Mesendoderm (in vitro differentiated cells): ENCODE results near the gene CSNK2A1.

Experiments used
- DNase-seq: peaks from one replicate; pipeline ENCODE4 v3.0.0; 2013
- H2AK5ac ChIP-seq: 2 replicates; pipeline ENCODE4 v1.6.1; 2013; ENCODE audit warnings: low read length, inconsistent platforms
- H2BK120ac ChIP-seq: 2 replicates; pipeline ENCODE4 v1.6.1; 2013; ENCODE audit warnings: low read depth, mild to moderate bottlenecking, low read length, moderate library complexity, mixed read lengths
- H2BK15ac ChIP-seq: replicated peaks from 2 replicates; pipeline ENCODE4 v1.6.1; 2013; ENCODE audit warnings: low read depth, mild to moderate bottlenecking, moderate library complexity
- H2BK5ac ChIP-seq: 2 replicates; pipeline ENCODE4 v1.6.1; 2013; ENCODE audit warnings: low read length, inconsistent platforms
- H3K18ac ChIP-seq: 2 replicates; pipeline ENCODE4 v1.6.1; 2013; ENCODE audit warnings: mild to moderate bottlenecking, low read length, mixed read lengths
- H3K23ac ChIP-seq: one replicate; pipeline ENCODE4 v1.6.1; 2013; ENCODE audit warnings: low read length
- H3K27ac ChIP-seq: 2 replicates; pipeline ENCODE4 v1.5.1; 2013; ENCODE audit warnings: low read depth, mild to moderate bottlenecking, inconsistent platforms, low read length, moderate library complexity
- H3K27me3 ChIP-seq: 2 replicates; pipeline ENCODE4 v1.6.1; 2013; ENCODE audit warnings: low read length, control low read depth, mild to moderate bottlenecking, inconsistent platforms; ENCODE audit not compliant: insufficient read depth, poor library complexity
- H3K36me3 ChIP-seq: 2 replicates; pipeline ENCODE4 v1.6.1; 2013; ENCODE audit warnings: low read length, inconsistent platforms; ENCODE audit not compliant: control insufficient read depth, insufficient read depth
- H3K4ac ChIP-seq: one replicate; pipeline ENCODE4 v1.6.1; 2013; ENCODE audit warnings: low read depth, mild to moderate bottlenecking, low read length, moderate library complexity
- H3K4me1 ChIP-seq: 2 replicates; pipeline ENCODE4 v1.6.1; 2013; ENCODE audit warnings: low read depth, low read length, inconsistent platforms; ENCODE audit not compliant: control insufficient read depth
- H3K4me2 ChIP-seq: 2 replicates; pipeline ENCODE4 v1.6.1; 2013; ENCODE audit warnings: low read length
- H3K4me3 ChIP-seq: 2 replicates; pipeline ENCODE4 v1.5.1; 2013; ENCODE audit warnings: mild to moderate bottlenecking, low read length
- H3K56ac ChIP-seq: one replicate; pipeline ENCODE4 v1.6.1; 2013; ENCODE audit warnings: low read length
- H3K79me1 ChIP-seq: 2 replicates; pipeline ENCODE4 v1.6.1; 2013; ENCODE audit warnings: low read length, inconsistent platforms
- H3K79me2 ChIP-seq: 2 replicates; pipeline ENCODE4 v1.6.1; 2013; ENCODE audit warnings: mild to moderate bottlenecking, low read length; ENCODE audit not compliant: control insufficient read depth, insufficient read depth
- H3K9ac ChIP-seq: 2 replicates; pipeline ENCODE4 v1.6.1; 2013; ENCODE audit warnings: low read length, inconsistent platforms
- H4K5ac ChIP-seq: one replicate; pipeline ENCODE4 v1.6.1; 2013; ENCODE audit warnings: low read length
- H4K8ac ChIP-seq: one replicate; pipeline ENCODE4 v1.6.1; 2013; ENCODE audit warnings: low read depth, mild to moderate bottlenecking, control low read depth, low read length, moderate library complexity
- WGBS: extraction: QIAGEN DNeasy Blood & Tissue Kit; methylation state at CpG from one replicate; pipeline ENCODE4 v1.1.7; 2013; ENCODE audit warnings: low lambda C conversion rate, missing lambda C conversion rate; ENCODE audit not compliant: insufficient coverage; ENCODE audit errors: extremely low coverage; 5-methylcytosine and 5-hydroxymethylcytosine counted together

CSNK2A1 gene

DNA sequence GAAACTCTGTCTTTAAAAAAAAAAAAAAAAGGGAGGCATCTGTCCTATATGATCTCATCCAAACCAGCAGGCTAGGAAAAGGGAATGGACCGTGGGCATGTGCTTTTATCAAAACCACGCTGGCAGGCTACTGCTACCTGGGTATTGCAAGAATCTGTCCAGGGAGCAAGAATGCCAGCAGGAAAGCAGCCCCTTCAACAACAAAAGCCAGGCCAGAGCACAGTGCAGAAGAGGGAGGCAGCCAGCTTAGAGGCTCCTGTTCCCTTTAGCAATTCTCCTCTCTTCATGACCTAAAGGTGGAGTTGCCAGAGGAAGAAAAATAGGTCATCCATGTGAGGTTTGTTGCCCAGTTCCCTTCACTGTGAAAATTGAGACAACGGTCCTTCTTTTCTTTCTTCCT is 99.5 kb downstream of the CSNK2A1 start:
- Histone ChIP-seq H3K36me3 (peaks cover 6% of the 10 kb centered on the region), H3K4me2 (no peak overlapping the region), H3K18ac (no peak overlapping the region), H3K79me1 (peaks cover 7% of the 10 kb centered on the region), H4K5ac (no peak overlapping the region), H2BK5ac (no peak overlapping the region), H2BK15ac (no peak overlapping the region), H2BK120ac (no peak overlapping the region), H2AK5ac (no peak overlapping the region), H3K4ac (no peak overlapping the region), H4K8ac (no peak overlapping the region), H3K27ac (no peak overlapping the region), H3K9ac (no peak overlapping the region), H3K27me3 (no peaks in the 10 kb centered on the region), H3K56ac (no peak overlapping the region), H3K4me3 (no peak overlapping the region), H3K4me1 (peaks cover 3% of the 10 kb centered on the region), H3K23ac (no peak overlapping the region), H3K79me2 (no peaks in the 10 kb centered on the region)
- no peak for DNase-seq
- WGBS: no CpG with 5 or more reads among the region's 3 CpGs

- Histone ChIP-seq H2AK5ac (no peak overlapping the region), H4K8ac (no peak overlapping the region), H3K79me1 (peaks cover 7% of the 10 kb centered on the region), H2BK120ac (no peak overlapping the region), H3K36me3 (peaks cover 6% of the 10 kb centered on the region), H3K18ac (no peak overlapping the region), H3K4me1 (peaks cover 3% of the 10 kb centered on the region), H4K5ac (no peak overlapping the region), H3K79me2 (no peaks in the 10 kb centered on the region), H3K4ac (no peak overlapping the region), H3K27me3 (no peaks in the 10 kb centered on the region), H3K4me3 (no peak overlapping the region), H3K4me2 (no peak overlapping the region), H2BK5ac (no peak overlapping the region), H3K27ac (no peak overlapping the region), H2BK15ac (no peak overlapping the region), H3K56ac (no peak overlapping the region), H3K9ac (no peak overlapping the region), H3K23ac (no peak overlapping the region)
- WGBS: no CpG with 5 or more reads among the region's 4 CpGs
- DNase-seq: no peak
These were observed 100.3 kb downstream of the CSNK2A1 start for GRCh38 chr20:443223-443775.

GRCh38 chr20:440636-441035 is 103.0 kb downstream of the CSNK2A1 start:
- Histone ChIP-seq H3K23ac (no peak overlapping the region), H3K4me1 (peaks cover 3% of the 10 kb centered on the region), H3K36me3 (peaks cover 9% of the 10 kb centered on the region)

GRCh38 chr20:440148-440547 is 103.4 kb downstream of the CSNK2A1 start:
- no peak overlapping the region for H2BK5ac ChIP-seq
- H3K79me2 ChIP-seq: no peaks in the 10 kb centered on the region
- H3K18ac ChIP-seq: no peak overlapping the region
- H4K8ac ChIP-seq: no peak overlapping the region
- H2AK5ac ChIP-seq: no peak overlapping the region
- H3K4me2 ChIP-seq: no peak overlapping the region
- no peak overlapping the region for H3K27ac ChIP-seq
- no peaks in the 10 kb centered on the region for H3K27me3 ChIP-seq
- DNase-seq: no peak
- H3K9ac ChIP-seq: no peak overlapping the region
- no CpG with 5 or more reads among the region's 7 CpGs for WGBS
- no peak overlapping the region for H3K4me3 ChIP-seq
- H3K23ac ChIP-seq: no peak overlapping the region
- H3K36me3 ChIP-seq: peaks cover 9% of the 10 kb centered on the region
- no peak overlapping the region for H3K4ac ChIP-seq
- peaks cover 2% of the 10 kb centered on the region for H3K4me1 ChIP-seq
- no peak overlapping the region for H2BK120ac ChIP-seq
- no peak overlapping the region for H3K56ac ChIP-seq
- H3K79me1 ChIP-seq: peaks cover under 1% of the 10 kb centered on the region
- no peak overlapping the region for H4K5ac ChIP-seq
- H2BK15ac ChIP-seq: no peak overlapping the region

More at GRCh38 chr20:440636-441035, 103.0 kb downstream of the CSNK2A1 start:
- H2AK5ac ChIP-seq: no peak overlapping the region
- no peaks in the 10 kb centered on the region for H3K79me2 ChIP-seq
- DNase-seq: no peak
- no peak overlapping the region for H2BK5ac ChIP-seq
- H3K4ac ChIP-seq: no peak overlapping the region
- no CpG with 5 or more reads among the region's 13 CpGs for WGBS
- no peak overlapping the region for H3K56ac ChIP-seq
- no peak overlapping the region for H2BK15ac ChIP-seq
- H3K4me3 ChIP-seq: no peak overlapping the region
- H3K4me2 ChIP-seq: no peak overlapping the region
- no peak overlapping the region for H3K18ac ChIP-seq
- no peaks in the 10 kb centered on the region for H3K27me3 ChIP-seq
- H4K5ac ChIP-seq: no peak overlapping the region
- H3K79me1 ChIP-seq: peaks cover 3% of the 10 kb centered on the region
- H3K27ac ChIP-seq: no peak overlapping the region
- no peak overlapping the region for H2BK120ac ChIP-seq
- no peak overlapping the region for H4K8ac ChIP-seq
- no peak overlapping the region for H3K9ac ChIP-seq

DNA sequence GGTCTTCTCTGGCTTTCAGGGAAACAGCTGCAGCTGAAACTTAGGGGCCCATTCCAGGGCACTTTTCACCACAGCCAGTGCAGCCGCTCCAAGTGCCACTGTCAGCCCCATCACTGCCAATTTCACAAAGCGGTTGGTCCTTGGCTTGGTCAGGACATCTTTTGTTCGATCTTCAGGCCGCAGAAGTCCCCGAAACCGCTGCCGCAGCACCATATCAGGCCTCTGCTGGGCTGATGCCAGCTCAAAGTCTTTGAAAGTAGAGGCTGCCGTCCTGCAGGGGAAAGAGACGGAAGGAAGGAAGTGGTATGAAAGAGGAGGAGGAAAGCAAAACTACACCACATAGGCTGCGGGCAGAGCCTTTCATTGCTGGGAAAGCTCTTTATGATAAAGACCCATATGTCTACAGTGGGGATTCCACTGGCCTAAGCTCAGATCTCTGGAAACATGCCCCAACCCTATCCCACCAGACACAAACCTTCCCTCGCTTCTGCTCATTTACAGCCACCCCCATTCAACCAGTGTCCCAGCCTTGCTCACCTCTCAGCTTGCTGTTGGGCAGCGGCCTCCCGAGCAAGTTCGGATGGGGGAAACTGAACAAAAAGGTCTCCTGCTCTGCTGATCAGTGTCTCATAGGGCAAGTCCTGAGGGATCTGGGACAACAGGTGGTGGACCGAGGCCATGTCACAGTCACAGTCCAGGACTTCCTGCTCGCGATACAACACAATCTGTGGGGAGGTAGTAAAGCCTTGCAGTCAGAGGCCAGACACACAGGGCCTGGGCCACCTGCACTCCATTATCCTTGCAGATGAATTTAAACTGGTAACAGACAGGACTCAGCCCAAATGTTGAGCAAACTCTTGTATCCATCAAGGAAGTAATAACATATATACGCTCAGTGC is 104.8 kb downstream of the CSNK2A1 start:
- DNase-seq: no peak
- H2BK5ac ChIP-seq: no peak overlapping the region
- H3K4me3 ChIP-seq: no peak overlapping the region
- no peaks in the 10 kb centered on the region for H3K4me1 ChIP-seq
- WGBS: no CpG with 5 or more reads among the region's 18 CpGs
- no peak overlapping the region for H2BK15ac ChIP-seq
- no peak overlapping the region for H2BK120ac ChIP-seq
- H4K8ac ChIP-seq: no peak overlapping the region
- H3K4me2 ChIP-seq: no peak overlapping the region
- H3K9ac ChIP-seq: no peak overlapping the region
- H3K23ac ChIP-seq: no peak overlapping the region
- H3K27ac ChIP-seq: no peak overlapping the region
- H3K79me1 ChIP-seq: no peaks in the 10 kb centered on the region
- no peaks in the 10 kb centered on the region for H3K27me3 ChIP-seq
- H3K79me2 ChIP-seq: no peaks in the 10 kb centered on the region
- H3K36me3 ChIP-seq: peaks cover 9% of the 10 kb centered on the region
- H3K56ac ChIP-seq: no peak overlapping the region
- H3K4ac ChIP-seq: no peak overlapping the region
- H4K5ac ChIP-seq: no peak overlapping the region
- no peak overlapping the region for H2AK5ac ChIP-seq
- no peak overlapping the region for H3K18ac ChIP-seq
